GM12878 (cell line): ENCODE measurements around the gene DNAAF1. TPM values are rescaled to one million over a fixed set of nuclear protein-coding genes. Genes with fewer than 3 reads are reported as not detected.

Experiments used
- ATAC-seq: fragments of 200-7000 bp; cut with Tn5 transposase; 3 replicates; pipeline ENCODE4 v1.9.1; 2020; ENCODE audit warnings: mild to moderate bottlenecking, moderate library complexity
- BruUV-seq: library from RNA; stranded (reverse); fragments of 400-500 nt; replicated peaks from 2 replicates; lab custom pipeline; 2021; lab: Mats Ljungman, UMichigan
- CTCF ChIA-PET: fragments of 300-600 bp; sonication (Branson Sonifier 250); formaldehyde crosslinking; extraction: SDS; loops from one replicate; lab custom pipeline; 2021; ENCODE audit warnings: inconsistent platforms; lab: Yijun Ruan, JAX
- POLR2A ChIA-PET: fragments of 350-600 bp; formaldehyde crosslinking; extraction: SDS; loops from one replicate; lab custom pipeline; 2021; ENCODE audit warnings: inconsistent platforms; lab: Charles Lee
- RAD21 ChIA-PET: fragments of 300-600 bp; sonication (Branson Sonifier 250); formaldehyde crosslinking; loops from one replicate; lab custom pipeline; 2023; ENCODE audit warnings: antibody characterized with exemption; ENCODE audit not compliant: unreplicated experiment; lab: Charles Lee
- SMC1A ChIA-PET: fragments of 300-600 bp; sonication (Branson Sonifier 250); formaldehyde crosslinking; loops from one replicate; lab custom pipeline; 2023; ENCODE audit not compliant: unreplicated experiment, uncharacterized antibody; lab: Charles Lee
- DNase-seq: peaks from one replicate; pipeline ENCODE4 v3.0.0-alpha.2; 2011; ENCODE audit warnings: low read depth, low spot score
- FAIRE-seq: peaks from 3 replicates; lab custom pipeline; 2011; peaks lifted over from hg19 to GRCh38; lab: Jason Lieb, UNC
- H2AFZ ChIP-seq: 2 replicates; pipeline ENCODE4 v1.6.0; 2011; ENCODE audit warnings: low read depth, low read length, control low read depth; ENCODE audit not compliant: control insufficient read depth
- H3K27ac ChIP-seq: 2 replicates; pipeline ENCODE4 v1.5.1; 2011; ENCODE audit warnings: control low read depth; ENCODE audit not compliant: control insufficient read depth, insufficient read depth
- H3K27me3 ChIP-seq, 2 experiments: replicated peaks in 1 of 2; 2 replicates each; pipeline versions ENCODE4 v1.6.0 to v1.6.1; 2011; ENCODE audit warnings: low read length in 1 of 2; ENCODE audit not compliant: control insufficient read depth in 2 of 2, insufficient read depth in 2 of 2
- H3K36me3 ChIP-seq, 2 experiments: 2 replicates each; pipeline ENCODE4 v1.5.1; 2011; ENCODE audit warnings: low read length in 1 of 2; ENCODE audit not compliant: control insufficient read depth in 2 of 2, insufficient read depth in 2 of 2
- H3K4me1 ChIP-seq: 2 replicates; pipeline ENCODE4 v1.6.1; 2011; ENCODE audit warnings: mild to moderate bottlenecking, low read length, moderate library complexity, mixed read lengths; ENCODE audit not compliant: control insufficient read depth, insufficient read depth
- H3K4me2 ChIP-seq: 2 replicates; pipeline ENCODE4 v1.6.0; 2011; ENCODE audit warnings: control low read depth; ENCODE audit not compliant: control insufficient read depth, insufficient read depth
- H3K4me3 ChIP-seq: fragments of 200-600 bp; sonication (generic); 2 replicates; pipeline ENCODE4 v1.5.1; 2016
- H3K79me2 ChIP-seq: 2 replicates; pipeline ENCODE4 v1.6.0; 2011; ENCODE audit warnings: low read length; ENCODE audit not compliant: control insufficient read depth, insufficient read depth
- H3K9ac ChIP-seq: 2 replicates; pipeline ENCODE4 v1.8.0; 2011; ENCODE audit warnings: low read length, control low read depth, mixed read lengths; ENCODE audit not compliant: control insufficient read depth, insufficient read depth
- H3K9me3 ChIP-seq: replicated peaks from 3 replicates; pipeline ENCODE4 v1.5.1; 2011; ENCODE audit warnings: mild to moderate bottlenecking, low read length; ENCODE audit not compliant: control insufficient read depth, insufficient read depth
- H4K20me1 ChIP-seq: 2 replicates; pipeline ENCODE4 v1.6.0; 2011; ENCODE audit not compliant: control insufficient read depth, insufficient read depth
- CHD1 ChIP-seq: IDR thresholded peaks from 2 replicates; pipeline ENCODE4 v1.6.1; 2012; ENCODE audit warnings: low read depth, low read length, improper control_type of control experiment
- GATAD2B ChIP-seq: fragments of 450-650 bp; conservative IDR thresholded peaks from 2 replicates; pipeline ENCODE4 v1.6.1; 2017; ENCODE audit warnings: low read depth, mild to moderate bottlenecking, moderate library complexity
- NFYB ChIP-seq: IDR thresholded peaks from 2 replicates; pipeline ENCODE4 v1.6.1; 2011; ENCODE audit warnings: low read depth, mild to moderate bottlenecking, low read length, improper control_type of control experiment, moderate library complexity; ENCODE audit not compliant: insufficient read depth
- POLR2A ChIP-seq: IDR thresholded peaks from 2 replicates; pipeline ENCODE4 v1.6.1; 2011; ENCODE audit warnings: low read depth, mild to moderate bottlenecking, low read length
- RFX5 ChIP-seq: IDR thresholded peaks from 2 replicates; pipeline ENCODE4 v1.6.1; 2011; ENCODE audit warnings: low read depth, low read length, improper control_type of control experiment
- SIN3A ChIP-seq: IDR thresholded peaks from 2 replicates; pipeline ENCODE4 v1.6.1; 2012; ENCODE audit warnings: low read depth, low read length, improper control_type of control experiment
- ZNF207 ChIP-seq: fragments of 450-650 bp; IDR thresholded peaks from 2 replicates; pipeline ENCODE4 v1.6.1; 2014; ENCODE audit warnings: antibody characterized with exemption, mild to moderate bottlenecking, borderline replicate concordance
- WGBS: methylation state at CpG from one replicate; pipeline ENCODE4 v1.1.6; 2016; ENCODE audit warnings: low lambda C conversion rate; ENCODE audit not compliant: insufficient replicate concordance, insufficient coverage; ENCODE audit errors: missing lambda C conversion rate; 5-methylcytosine and 5-hydroxymethylcytosine counted together
- in situ Hi-C: fragments of 300-500 bp; cut with MboI; formaldehyde crosslinking; loops from 9 replicates; pipeline ENCODE4 v1.14.3; 2018; ENCODE audit warnings: mixed read lengths
- intact Hi-C: fragments of 100-400 bp; cut with micrococcal nuclease; formaldehyde crosslinking; loops from one replicate; pipeline ENCODE4 v1.14.2; 2022; ENCODE audit not compliant: unreplicated experiment
- polyA plus RNA-seq, 11 experiments: library from polyadenylated mRNA; depleted of rRNA in 4 of 11; unstranded in 6 of 11; stranded (reverse) in 5 of 11; fragments of >200 nt; fragmentation: Nextera tagmentation in 4 of 11; fragmentation: Illumina TruSeq in 1 of 11; extraction: Ambion mirVana in 4 of 11; extraction: Trizol in 1 of 11; gene quantifications; 1 replicate in 1 of 11; 2 replicates in 10 of 11; pipeline versions ENCODE4 v1.2.1 to v1.2.3, GENCODE V29; 2011 to 2016; ENCODE audit warnings: inconsistent platforms in 2 of 11, missing spikeins in 2 of 11, low read depth in 1 of 11
- total RNA-seq, 4 experiments: library from RNA; depleted of rRNA in 3 of 4; stranded (reverse); fragments of >200 nt in 3 of 4; fragmentation: Illumina TruSeq in 1 of 4; extraction: Trizol in 1 of 4; gene quantifications; 2 replicates each; pipeline versions ENCODE4 v1.2.1 to v1.2.3, GENCODE V29; 2013 to 2021
- TF ChIP-seq, protein P1 (sequence below): fragments of 450-650 bp; IDR thresholded peaks from 2 replicates; pipeline ENCODE4 v1.6.1; 2018; ENCODE audit warnings: mild to moderate bottlenecking, low read depth, moderate library complexity; ENCODE audit not compliant: partially characterized antibody
- TF ChIP-seq, protein P2 (sequence below): fragments of 450-650 bp; IDR thresholded peaks from 2 replicates; pipeline ENCODE4 v1.6.1; 2017; ENCODE audit warnings: mild to moderate bottlenecking
- TF ChIP-seq, protein P3 (sequence below): IDR thresholded peaks from 2 replicates; pipeline ENCODE4 v1.6.1; 2012; ENCODE audit warnings: mild to moderate bottlenecking, low read depth, low read length
- TF ChIP-seq, protein P4 (sequence below): fragments of 450-650 bp; IDR thresholded peaks from 2 replicates; pipeline ENCODE4 v1.6.1; 2017; ENCODE audit warnings: mild to moderate bottlenecking, moderate library complexity

DNAAF1 gene
- total and polyA plus RNA-seq, 10 of the 15 experiments (the other 5 are each of a cell fraction or from before 2014, with no cell fraction given), result 0.02 to 0.76 (median 0.08) TPM; not detected in 6

DNA sequence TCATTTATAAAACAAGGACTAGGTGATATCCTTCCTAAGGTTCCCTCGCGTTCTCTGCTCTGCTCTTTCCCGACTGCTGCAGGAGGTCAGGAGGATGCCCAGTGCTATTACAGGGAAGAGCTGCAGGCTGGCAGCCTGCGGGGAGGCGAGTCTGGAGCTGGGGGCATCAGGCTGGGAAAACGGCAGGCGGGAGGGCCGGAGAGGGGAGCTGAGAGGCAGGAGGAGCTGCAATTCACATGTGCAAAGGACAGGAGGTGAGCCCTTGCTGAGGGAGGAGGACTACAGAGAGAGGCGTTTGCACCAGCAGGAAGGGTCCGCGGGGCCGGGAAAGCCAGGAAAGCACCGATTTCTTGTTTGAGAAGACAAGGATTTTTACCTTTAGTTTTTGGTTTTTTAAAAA lies 54.0 kb downstream of the DNAAF1 start (continued):
- TF ChIP-seq, protein P1, sequence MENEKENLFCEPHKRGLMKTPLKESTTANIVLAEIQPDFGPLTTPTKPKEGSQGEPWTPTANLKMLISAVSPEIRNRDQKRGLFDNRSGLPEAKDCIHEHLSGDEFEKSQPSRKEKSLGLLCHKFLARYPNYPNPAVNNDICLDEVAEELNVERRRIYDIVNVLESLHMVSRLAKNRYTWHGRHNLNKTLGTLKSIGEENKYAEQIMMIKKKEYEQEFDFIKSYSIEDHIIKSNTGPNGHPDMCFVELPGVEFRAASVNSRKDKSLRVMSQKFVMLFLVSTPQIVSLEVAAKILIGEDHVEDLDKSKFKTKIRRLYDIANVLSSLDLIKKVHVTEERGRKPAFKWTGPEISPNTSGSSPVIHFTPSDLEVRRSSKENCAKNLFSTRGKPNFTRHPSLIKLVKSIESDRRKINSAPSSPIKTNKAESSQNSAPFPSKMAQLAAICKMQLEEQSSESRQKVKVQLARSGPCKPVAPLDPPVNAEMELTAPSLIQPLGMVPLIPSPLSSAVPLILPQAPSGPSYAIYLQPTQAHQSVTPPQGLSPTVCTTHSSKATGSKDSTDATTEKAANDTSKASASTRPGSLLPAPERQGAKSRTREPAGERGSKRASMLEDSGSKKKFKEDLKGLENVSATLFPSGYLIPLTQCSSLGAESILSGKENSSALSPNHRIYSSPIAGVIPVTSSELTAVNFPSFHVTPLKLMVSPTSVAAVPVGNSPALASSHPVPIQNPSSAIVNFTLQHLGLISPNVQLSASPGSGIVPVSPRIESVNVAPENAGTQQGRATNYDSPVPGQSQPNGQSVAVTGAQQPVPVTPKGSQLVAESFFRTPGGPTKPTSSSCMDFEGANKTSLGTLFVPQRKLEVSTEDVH, result no peak
- TF ChIP-seq NFYB (no peak), CHD1 (no peak)

DNA sequence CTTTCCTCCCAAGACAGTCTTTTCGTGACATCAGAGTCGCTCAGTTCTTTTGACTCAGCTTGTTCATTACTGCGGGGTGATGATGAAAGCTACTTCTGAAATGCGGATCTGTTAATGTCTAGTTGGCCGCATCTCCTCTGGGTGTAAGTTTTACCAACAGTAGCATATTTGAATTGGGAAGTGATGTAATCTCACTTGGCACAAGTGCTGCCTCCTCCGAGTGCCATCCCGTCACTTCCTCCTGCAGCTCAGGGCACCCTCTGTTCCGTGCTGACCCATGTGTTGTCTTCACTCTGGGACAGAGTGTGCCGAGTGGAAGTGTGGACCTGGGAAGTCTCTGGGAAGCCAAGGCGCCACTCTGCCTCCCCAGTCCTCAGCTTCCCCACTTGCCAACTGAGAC lies 54.8 kb downstream of the DNAAF1 start:
- no TSS peak for BruUV-seq
- Histone ChIP-seq H3K36me3 (no peaks in the 10 kb centered on the region), H3K9me3 (no peaks in the 10 kb centered on the region), H3K4me2 (no peak overlapping the region), H3K9ac (no peak overlapping the region), H3K4me3 (no peak overlapping the region), H3K4me1 (no peaks in the 10 kb centered on the region), H4K20me1 (no peaks in the 10 kb centered on the region), H3K27ac (no peak overlapping the region), H3K79me2 (no peaks in the 10 kb centered on the region), H3K27me3 (0 out of 4 replicates have a peak, but pooled peaks cover 0 to 2% of the 10 kb centered on the region in 2 experiments), H2AFZ (no peak overlapping the region)
- WGBS, result 53% methylated on average over 10 of the region's 10 CpGs
- no peak for FAIRE-seq
- in situ Hi-C loops, result no loop called here
- ChIA-PET RAD21 (no interaction called here), CTCF (no interaction called here), POLR2A (no interaction called here), SMC1A (interaction anchor here (1.2 kb wide), 1 partner anchor 10 kb away, joined by 4 read pairs; no protein-coding TSS in a partner anchor)
- ATAC-seq, result no peak
- no peak for DNase-seq
- intact Hi-C loops, result no loop called here
- TF ChIP-seq, protein P2, sequence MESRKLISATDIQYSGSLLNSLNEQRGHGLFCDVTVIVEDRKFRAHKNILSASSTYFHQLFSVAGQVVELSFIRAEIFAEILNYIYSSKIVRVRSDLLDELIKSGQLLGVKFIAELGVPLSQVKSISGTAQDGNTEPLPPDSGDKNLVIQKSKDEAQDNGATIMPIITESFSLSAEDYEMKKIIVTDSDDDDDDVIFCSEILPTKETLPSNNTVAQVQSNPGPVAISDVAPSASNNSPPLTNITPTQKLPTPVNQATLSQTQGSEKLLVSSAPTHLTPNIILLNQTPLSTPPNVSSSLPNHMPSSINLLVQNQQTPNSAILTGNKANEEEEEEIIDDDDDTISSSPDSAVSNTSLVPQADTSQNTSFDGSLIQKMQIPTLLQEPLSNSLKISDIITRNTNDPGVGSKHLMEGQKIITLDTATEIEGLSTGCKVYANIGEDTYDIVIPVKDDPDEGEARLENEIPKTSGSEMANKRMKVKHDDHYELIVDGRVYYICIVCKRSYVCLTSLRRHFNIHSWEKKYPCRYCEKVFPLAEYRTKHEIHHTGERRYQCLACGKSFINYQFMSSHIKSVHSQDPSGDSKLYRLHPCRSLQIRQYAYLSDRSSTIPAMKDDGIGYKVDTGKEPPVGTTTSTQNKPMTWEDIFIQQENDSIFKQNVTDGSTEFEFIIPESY, result no peak
- no peak for TF ChIP-seq SIN3A
- TF ChIP-seq ZNF207, result no peak
- TF ChIP-seq GATAD2B, result no peak
- TF ChIP-seq RFX5, result no peak
- TF ChIP-seq, protein P3, sequence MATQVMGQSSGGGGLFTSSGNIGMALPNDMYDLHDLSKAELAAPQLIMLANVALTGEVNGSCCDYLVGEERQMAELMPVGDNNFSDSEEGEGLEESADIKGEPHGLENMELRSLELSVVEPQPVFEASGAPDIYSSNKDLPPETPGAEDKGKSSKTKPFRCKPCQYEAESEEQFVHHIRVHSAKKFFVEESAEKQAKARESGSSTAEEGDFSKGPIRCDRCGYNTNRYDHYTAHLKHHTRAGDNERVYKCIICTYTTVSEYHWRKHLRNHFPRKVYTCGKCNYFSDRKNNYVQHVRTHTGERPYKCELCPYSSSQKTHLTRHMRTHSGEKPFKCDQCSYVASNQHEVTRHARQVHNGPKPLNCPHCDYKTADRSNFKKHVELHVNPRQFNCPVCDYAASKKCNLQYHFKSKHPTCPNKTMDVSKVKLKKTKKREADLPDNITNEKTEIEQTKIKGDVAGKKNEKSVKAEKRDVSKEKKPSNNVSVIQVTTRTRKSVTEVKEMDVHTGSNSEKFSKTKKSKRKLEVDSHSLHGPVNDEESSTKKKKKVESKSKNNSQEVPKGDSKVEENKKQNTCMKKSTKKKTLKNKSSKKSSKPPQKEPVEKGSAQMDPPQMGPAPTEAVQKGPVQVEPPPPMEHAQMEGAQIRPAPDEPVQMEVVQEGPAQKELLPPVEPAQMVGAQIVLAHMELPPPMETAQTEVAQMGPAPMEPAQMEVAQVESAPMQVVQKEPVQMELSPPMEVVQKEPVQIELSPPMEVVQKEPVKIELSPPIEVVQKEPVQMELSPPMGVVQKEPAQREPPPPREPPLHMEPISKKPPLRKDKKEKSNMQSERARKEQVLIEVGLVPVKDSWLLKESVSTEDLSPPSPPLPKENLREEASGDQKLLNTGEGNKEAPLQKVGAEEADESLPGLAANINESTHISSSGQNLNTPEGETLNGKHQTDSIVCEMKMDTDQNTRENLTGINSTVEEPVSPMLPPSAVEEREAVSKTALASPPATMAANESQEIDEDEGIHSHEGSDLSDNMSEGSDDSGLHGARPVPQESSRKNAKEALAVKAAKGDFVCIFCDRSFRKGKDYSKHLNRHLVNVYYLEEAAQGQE, result no peak
- TF ChIP-seq, protein P4, sequence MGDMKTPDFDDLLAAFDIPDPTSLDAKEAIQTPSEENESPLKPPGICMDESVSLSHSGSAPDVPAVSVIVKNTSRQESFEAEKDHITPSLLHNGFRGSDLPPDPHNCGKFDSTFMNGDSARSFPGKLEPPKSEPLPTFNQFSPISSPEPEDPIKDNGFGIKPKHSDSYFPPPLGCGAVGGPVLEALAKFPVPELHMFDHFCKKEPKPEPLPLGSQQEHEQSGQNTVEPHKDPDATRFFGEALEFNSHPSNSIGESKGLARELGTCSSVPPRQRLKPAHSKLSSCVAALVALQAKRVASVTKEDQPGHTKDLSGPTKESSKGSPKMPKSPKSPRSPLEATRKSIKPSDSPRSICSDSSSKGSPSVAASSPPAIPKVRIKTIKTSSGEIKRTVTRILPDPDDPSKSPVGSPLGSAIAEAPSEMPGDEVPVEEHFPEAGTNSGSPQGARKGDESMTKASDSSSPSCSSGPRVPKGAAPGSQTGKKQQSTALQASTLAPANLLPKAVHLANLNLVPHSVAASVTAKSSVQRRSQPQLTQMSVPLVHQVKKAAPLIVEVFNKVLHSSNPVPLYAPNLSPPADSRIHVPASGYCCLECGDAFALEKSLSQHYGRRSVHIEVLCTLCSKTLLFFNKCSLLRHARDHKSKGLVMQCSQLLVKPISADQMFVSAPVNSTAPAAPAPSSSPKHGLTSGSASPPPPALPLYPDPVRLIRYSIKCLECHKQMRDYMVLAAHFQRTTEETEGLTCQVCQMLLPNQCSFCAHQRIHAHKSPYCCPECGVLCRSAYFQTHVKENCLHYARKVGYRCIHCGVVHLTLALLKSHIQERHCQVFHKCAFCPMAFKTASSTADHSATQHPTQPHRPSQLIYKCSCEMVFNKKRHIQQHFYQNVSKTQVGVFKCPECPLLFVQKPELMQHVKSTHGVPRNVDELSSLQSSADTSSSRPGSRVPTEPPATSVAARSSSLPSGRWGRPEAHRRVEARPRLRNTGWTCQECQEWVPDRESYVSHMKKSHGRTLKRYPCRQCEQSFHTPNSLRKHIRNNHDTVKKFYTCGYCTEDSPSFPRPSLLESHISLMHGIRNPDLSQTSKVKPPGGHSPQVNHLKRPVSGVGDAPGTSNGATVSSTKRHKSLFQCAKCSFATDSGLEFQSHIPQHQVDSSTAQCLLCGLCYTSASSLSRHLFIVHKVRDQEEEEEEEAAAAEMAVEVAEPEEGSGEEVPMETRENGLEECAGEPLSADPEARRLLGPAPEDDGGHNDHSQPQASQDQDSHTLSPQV, result no peak
- no peak for TF ChIP-seq POLR2A
